RWPE1 (cell line): Measurements from ENCODE around the gene CYB5D1.
"Not testable (repeated sequence)": the region's sequence is repeated elsewhere in the genome, so short reads cannot be mapped to it uniquely, and the experiment has no call there.

Experiments used
- CTCF ChIA-PET: fragments of 350-600 bp; sonication (Branson Sonifier 250); formaldehyde crosslinking; extraction: SDS; loops from one replicate; lab custom pipeline; 2021; lab: Yijun Ruan, JAX
- POLR2A ChIA-PET: fragments of 400-600 bp; formaldehyde crosslinking; extraction: SDS; loops from one replicate; lab custom pipeline; 2020; ENCODE audit warnings: antibody characterized with exemption; ENCODE audit not compliant: low non-redundant PET; lab: Yijun Ruan, JAX
- DNase-seq: peaks from one replicate; pipeline ENCODE4 v3.0.0; 2012; ENCODE audit warnings: low spot score
- H3K27ac ChIP-seq: fragments of 450-650 bp; 2 replicates; pipeline ENCODE4 v1.5.1; 2017
- TF ChIP-seq, protein P1 (sequence below): fragments of 450-650 bp; conservative IDR thresholded peaks from 2 replicates; pipeline ENCODE4 v1.5.1; 2017; ENCODE audit warnings: low read depth, mild to moderate bottlenecking

CYB5D1 gene

DNA sequence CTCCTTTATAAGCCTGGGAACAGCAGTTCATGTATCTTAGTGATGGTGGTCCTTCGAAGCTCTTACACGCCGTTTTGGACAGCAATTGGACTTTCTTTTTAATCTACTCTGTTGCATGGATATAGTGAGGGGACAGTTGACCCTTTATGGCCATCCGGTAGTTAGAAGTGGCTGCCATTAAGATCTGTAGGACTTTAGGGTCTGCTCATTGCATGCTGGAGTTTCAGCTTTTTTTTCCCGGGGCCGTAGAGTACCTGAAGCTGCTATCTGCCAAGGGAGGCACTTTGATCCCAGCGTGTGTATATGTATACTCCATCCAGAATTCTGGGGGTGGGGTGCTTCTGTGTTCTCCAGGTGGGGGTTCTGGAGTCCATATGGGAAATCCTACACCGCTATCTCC is 1.2 kb downstream of the CYB5D1 start:
- peak overlapping the region; percentile 94 for H3K27ac ChIP-seq
- CTCF ChIA-PET = interaction anchor here (0.6 to 1.5 kb wide), 5 partner anchors 8 to 130 kb away, joined by 3 to 4 read pairs (median 4); no protein-coding TSS in a partner anchor
- TF ChIP-seq, protein P1, sequence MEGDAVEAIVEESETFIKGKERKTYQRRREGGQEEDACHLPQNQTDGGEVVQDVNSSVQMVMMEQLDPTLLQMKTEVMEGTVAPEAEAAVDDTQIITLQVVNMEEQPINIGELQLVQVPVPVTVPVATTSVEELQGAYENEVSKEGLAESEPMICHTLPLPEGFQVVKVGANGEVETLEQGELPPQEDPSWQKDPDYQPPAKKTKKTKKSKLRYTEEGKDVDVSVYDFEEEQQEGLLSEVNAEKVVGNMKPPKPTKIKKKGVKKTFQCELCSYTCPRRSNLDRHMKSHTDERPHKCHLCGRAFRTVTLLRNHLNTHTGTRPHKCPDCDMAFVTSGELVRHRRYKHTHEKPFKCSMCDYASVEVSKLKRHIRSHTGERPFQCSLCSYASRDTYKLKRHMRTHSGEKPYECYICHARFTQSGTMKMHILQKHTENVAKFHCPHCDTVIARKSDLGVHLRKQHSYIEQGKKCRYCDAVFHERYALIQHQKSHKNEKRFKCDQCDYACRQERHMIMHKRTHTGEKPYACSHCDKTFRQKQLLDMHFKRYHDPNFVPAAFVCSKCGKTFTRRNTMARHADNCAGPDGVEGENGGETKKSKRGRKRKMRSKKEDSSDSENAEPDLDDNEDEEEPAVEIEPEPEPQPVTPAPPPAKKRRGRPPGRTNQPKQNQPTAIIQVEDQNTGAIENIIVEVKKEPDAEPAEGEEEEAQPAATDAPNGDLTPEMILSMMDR = no peak
- POLR2A ChIA-PET = no interaction called here
- no peak for DNase-seq

DNA sequence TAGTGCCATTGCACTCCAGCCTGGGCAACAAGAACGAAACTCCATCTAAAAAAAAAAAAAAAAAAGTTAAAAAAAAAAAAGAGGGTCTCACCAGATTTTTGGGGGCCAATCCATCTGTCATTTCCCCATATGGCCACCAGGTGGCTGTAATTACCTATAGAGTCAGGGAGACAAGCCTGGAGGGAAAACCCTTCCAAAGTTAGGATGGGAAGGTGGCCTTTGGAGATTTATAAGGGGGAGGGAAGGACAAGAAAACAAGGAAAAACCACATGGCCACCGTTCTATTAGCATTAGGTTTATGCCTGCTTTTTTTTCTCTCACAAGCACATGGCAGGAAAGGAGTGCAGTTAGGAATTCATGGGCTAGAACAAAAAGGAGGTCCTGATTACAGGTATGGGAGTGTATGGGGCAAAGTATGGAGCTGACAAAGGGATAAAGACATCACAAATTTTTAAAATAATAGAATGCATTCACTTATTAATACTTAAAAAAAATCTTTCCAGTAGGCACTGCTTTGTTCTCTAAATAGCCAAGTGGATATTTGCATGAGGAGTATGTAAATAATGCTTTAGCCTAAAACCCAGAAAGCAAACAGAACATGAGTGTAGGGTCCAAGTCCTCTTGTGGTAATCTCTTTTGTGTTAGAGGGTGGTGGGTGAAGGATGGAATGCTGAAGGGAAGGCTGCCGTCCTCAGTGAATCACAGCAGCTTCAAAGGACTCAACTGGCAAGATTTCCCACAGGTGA is 5.1 kb downstream of the CYB5D1 start:
- DNase-seq = no peak
- TF ChIP-seq, protein P1 = peak; percentile 82
- no peak overlapping the region for H3K27ac ChIP-seq
- ChIA-PET POLR2A (no interaction called here), CTCF (interaction anchor here (0.6 to 2.4 kb wide), 11 partner anchors 22 to 178 kb away, joined by 3 to 9 read pairs (median 5); partner anchors contain the start of gene CHD3)

- DNase-seq, POLR2A ChIA-PET: not testable (repeated sequence)
- CTCF ChIA-PET = interaction anchor here (0.6 to 1.9 kb wide), 4 partner anchors 25 to 192 kb away, joined by 3 to 5 read pairs (median 4); partner anchors contain the start of gene CHD3
- H3K27ac ChIP-seq = peak overlapping the region; percentile 38
These were observed 6.6 kb downstream of the CYB5D1 start for GRCh38 chr17:7864384-7864783.

GRCh38 chr17:7864995-7865650 is 7.3 kb downstream of the CYB5D1 start:
- ChIA-PET CTCF (interaction anchor here (1.4 to 1.7 kb wide), 3 partner anchors 8 to 176 kb away, joined by 3 to 4 read pairs (median 4); partner anchors contain the start of genes CHD3 and NAA38), POLR2A (no interaction called here)
- TF ChIP-seq, protein P1 = no peak
- H3K27ac ChIP-seq = no peak overlapping the region
- DNase-seq = no peak

DNA sequence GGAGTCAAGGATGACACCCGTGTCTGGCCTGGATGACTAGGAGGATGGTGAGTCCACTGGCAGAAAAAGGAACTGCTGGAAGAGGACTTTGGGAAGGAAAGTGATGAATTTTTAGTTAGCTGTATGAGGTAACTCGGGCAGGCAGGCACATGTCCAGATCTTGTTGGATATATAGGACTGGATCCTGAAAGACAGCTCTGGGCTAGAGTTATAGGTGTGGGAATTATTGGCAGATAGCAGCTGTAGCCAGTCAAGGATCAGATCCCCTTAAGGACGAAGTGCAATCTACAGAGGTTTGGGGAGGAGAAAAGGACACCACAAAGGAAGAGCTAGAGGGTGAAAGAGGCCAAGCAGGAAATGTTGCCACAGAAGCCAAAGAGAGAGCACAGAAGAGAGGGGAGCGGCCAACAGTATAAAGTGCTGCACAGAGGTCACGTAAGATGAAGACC is 10.1 kb downstream of the CYB5D1 start:
- peak; percentile 72 for DNase-seq
- H3K27ac ChIP-seq = peak overlapping the region; percentile 70
- TF ChIP-seq, protein P1 = no peak
- CTCF ChIA-PET = interaction anchor here (0.6 to 1.8 kb wide), 3 partner anchors 45 to 173 kb away, joined by 3 to 9 read pairs (median 4); no protein-coding TSS in a partner anchor
- POLR2A ChIA-PET = no interaction called here

DNA sequence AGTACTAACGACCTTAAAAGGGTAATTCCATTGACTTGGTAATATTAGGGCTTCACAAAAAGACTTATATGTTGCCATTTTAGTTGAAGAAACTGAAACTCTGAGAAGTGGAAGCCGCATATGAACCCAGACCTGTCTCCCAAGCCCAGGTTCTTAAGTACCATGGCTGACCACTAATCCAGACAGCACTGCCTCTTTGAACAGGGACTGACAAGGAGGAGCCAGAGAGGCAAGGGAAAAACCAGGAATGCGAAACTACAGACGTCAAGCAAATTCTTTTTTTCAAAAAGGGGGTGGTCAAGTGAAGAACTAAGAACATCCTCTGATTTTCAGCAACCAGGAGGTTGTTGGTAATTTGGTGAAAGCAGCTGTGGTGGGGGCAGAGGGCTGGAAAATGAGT is 15.2 kb downstream of the CYB5D1 start:
- ChIA-PET CTCF (interaction anchor here (0.5 to 0.6 kb wide), 2 partner anchors 16 to 126 kb away, joined by 3 read pairs; partner anchors contain the start of gene NAA38), POLR2A (no interaction called here)
- H3K27ac ChIP-seq = no peak overlapping the region
- TF ChIP-seq, protein P1 = no peak
- no peak for DNase-seq
